ENCODE results near the gene RSBN1L.

- TF ChIP-seq CTCF (IDR thresholded peaks at IDR 0.05) (no peak), POLR2AphosphoS5 (IDR thresholded peaks at IDR 0.05; ENCODE audit: insufficient read depth in 1 of 2, low read depth in 1 of 2) (peak in 1 of 2 donors; percentile 66), POLR2A (IDR thresholded peaks at IDR 0.05) (no peak)
These were observed 1.2 kb downstream of the RSBN1L start for GRCh38 chr7:77697535-77697831.

Measured in vagina (tissue), 2 donors.